ENCODE measurements around the gene BRAF.

DNA sequence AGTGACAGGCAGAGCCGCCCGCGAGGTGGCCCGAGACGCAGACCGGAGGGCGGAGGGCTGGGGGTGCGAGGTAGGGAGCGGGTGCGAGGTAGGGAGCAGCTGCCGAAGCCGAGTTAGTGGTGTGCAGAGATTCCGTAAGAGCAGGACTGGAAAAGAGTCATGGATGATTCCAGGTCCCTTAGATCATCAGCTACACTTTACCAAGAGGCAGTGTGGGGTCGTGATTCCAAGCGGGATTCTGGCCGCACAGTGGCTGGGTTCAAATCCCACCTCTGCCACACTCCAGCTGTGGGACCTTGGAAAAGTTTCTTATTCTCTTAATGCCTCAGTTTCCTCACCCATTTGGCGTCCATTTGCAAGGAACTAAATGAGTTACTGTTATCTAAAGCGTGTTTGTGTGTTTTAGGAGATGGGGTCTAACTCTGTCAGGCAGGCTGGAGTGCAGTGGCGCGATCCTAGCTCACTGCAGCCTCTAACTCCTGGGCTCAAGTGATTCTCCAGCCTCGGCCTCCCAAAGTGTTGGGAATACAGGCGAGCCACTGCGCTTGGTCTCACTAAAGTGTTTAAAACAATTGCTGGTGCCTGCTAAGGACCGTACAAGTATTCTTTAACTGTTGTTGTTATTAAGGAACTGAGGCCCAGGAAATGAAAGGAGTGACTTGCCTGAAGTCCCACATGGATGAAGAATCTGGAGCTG, 227.1 kb downstream of the BRAF start:
- TF ChIP-seq TAF1 (IDR thresholded peaks at IDR 0.05; ENCODE audit: low read depth) (no peak), RAD21 (IDR thresholded peaks at IDR 0.05; ENCODE audit: low read depth) (no peak), NFIC (IDR thresholded peaks at IDR 0.05) (no peak), CREB1 (IDR thresholded peaks at IDR 0.05; ENCODE audit: low read depth) (no peak), EP300 (IDR thresholded peaks at IDR 0.05; ENCODE audit: borderline replicate concordance) (no peak), TCF12 (IDR thresholded peaks at IDR 0.05; ENCODE audit: low read depth) (no peak), CEBPB (IDR thresholded peaks at IDR 0.05) (no peak), ZBTB7A (IDR thresholded peaks at IDR 0.05; ENCODE audit: low read depth) (no peak), YY1 (IDR thresholded peaks at IDR 0.05; ENCODE audit: low read depth) (no peak), EGR1 (IDR thresholded peaks at IDR 0.05) (no peak), TEAD4 (IDR thresholded peaks at IDR 0.05) (no peak)
- TF ChIP-seq, protein P1, sequence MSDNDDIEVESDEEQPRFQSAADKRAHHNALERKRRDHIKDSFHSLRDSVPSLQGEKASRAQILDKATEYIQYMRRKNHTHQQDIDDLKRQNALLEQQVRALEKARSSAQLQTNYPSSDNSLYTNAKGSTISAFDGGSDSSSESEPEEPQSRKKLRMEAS (IDR thresholded peaks at IDR 0.05) = no peak
- TF ChIP-seq, protein P2, sequence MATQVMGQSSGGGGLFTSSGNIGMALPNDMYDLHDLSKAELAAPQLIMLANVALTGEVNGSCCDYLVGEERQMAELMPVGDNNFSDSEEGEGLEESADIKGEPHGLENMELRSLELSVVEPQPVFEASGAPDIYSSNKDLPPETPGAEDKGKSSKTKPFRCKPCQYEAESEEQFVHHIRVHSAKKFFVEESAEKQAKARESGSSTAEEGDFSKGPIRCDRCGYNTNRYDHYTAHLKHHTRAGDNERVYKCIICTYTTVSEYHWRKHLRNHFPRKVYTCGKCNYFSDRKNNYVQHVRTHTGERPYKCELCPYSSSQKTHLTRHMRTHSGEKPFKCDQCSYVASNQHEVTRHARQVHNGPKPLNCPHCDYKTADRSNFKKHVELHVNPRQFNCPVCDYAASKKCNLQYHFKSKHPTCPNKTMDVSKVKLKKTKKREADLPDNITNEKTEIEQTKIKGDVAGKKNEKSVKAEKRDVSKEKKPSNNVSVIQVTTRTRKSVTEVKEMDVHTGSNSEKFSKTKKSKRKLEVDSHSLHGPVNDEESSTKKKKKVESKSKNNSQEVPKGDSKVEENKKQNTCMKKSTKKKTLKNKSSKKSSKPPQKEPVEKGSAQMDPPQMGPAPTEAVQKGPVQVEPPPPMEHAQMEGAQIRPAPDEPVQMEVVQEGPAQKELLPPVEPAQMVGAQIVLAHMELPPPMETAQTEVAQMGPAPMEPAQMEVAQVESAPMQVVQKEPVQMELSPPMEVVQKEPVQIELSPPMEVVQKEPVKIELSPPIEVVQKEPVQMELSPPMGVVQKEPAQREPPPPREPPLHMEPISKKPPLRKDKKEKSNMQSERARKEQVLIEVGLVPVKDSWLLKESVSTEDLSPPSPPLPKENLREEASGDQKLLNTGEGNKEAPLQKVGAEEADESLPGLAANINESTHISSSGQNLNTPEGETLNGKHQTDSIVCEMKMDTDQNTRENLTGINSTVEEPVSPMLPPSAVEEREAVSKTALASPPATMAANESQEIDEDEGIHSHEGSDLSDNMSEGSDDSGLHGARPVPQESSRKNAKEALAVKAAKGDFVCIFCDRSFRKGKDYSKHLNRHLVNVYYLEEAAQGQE (IDR thresholded peaks at IDR 0.05; ENCODE audit: low read depth) = no peak
- TF ChIP-seq, protein P3, sequence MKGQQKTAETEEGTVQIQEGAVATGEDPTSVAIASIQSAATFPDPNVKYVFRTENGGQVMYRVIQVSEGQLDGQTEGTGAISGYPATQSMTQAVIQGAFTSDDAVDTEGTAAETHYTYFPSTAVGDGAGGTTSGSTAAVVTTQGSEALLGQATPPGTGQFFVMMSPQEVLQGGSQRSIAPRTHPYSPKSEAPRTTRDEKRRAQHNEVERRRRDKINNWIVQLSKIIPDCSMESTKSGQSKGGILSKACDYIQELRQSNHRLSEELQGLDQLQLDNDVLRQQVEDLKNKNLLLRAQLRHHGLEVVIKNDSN (IDR thresholded peaks at IDR 0.05) = no peak

All from Ishikawa (cell line).